HG03342 (cell line): ENCODE results near the gene MAP4.

Experiments
- ATAC-seq: cut with Tn5 transposase; IDR thresholded peaks from one replicate; pipeline ENCODE4 v1.9.1; 2021; ENCODE audit warnings: mild to moderate bottlenecking, moderate library complexity; ENCODE audit not compliant: unreplicated experiment

MAP4 gene

DNA sequence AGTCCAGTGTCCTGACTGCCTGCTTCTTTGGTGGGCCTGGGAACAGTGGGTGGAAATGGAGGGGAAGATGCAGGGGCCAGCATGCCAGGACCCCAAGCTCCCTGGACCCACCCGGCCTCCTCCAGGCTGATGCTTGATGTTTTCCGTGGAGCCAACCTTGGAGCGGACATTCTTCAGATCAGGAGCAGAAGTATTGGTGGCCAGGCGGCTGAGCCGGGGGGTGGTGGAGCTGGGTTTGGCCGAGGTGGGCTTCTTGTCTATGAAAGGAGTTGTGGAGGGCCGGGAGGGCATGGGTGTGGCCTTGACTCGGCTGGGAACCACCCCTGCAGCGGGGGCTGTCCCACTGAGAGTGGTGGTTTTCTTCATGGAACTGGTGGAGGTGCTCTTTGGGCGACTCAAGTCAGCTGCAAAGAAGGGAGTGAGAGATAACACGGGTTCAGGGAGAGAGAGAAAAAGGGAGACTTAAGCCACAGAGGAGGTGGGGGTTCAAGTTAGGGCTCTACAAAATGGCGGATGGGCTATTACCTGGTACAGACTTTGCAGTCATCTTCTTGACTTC is 145.4 kb downstream of the MAP4 start:
- ATAC-seq, result no peak

DNA sequence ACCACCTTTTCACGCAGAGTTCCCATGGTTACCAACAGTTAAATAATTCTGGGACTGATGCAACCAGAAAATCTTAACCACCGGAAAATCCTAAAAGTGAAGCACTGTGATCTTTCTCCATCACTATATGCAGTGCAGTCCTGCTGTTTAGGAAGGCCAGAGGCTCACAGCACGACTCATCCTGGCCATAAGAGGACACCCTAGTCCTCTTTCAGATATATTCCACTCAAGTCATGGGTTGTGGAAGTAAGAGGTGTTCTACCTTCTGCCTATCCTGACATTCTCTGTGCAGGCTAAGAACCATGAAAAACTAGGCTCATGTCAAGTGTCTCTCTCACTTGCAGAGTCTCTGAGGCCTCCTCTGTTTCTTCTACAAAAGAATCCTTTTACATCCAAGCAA is 146.1 kb downstream of the MAP4 start:
- no peak for ATAC-seq

DNA sequence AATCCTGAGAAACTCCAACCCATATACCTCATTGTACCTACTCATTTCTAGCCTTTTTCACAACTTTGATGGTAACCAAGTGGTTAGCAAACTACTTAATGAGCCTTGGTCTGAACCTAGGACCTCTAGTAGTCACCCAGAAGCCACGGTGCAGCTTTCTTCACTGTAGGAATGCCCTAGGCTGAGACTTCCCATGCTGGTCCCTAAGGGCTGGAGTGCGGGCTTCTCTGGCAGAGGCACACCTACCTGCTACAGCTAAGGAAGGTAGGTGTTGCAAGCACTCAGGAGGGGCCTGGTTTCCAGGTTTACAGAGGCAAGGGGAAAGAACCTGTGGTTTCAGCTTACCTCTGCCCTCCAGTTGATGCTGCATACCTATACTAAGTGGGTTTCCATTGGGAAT is 147.9 kb downstream of the MAP4 start:
- no peak for ATAC-seq

- no peak for ATAC-seq
Observed at GRCh38 chr3:47867451-47868044, 148.7 kb downstream of the MAP4 start.

DNA sequence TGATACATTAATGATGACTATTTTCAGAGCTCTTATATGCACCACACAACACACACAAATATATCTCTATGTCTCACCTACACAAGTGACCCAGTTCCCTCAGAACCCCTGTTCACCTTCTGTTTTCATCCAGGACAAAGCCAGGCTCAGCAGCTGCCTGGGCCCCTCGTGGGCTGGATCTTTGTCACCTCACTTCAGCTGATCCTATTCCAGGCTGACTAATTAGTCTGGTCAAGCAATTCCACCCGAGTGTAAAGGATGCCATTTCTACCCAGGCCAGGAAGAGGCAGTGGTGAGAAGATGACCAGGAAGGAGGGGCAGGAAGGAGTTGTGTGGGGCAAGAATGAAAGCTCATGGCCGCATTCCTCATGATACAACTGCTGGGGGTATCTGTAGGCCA is 151.0 kb downstream of the MAP4 start:
- no peak for ATAC-seq

GRCh38 chr3:47863391-47864128 is 152.7 kb downstream of the MAP4 start:
- no peak for ATAC-seq

DNA sequence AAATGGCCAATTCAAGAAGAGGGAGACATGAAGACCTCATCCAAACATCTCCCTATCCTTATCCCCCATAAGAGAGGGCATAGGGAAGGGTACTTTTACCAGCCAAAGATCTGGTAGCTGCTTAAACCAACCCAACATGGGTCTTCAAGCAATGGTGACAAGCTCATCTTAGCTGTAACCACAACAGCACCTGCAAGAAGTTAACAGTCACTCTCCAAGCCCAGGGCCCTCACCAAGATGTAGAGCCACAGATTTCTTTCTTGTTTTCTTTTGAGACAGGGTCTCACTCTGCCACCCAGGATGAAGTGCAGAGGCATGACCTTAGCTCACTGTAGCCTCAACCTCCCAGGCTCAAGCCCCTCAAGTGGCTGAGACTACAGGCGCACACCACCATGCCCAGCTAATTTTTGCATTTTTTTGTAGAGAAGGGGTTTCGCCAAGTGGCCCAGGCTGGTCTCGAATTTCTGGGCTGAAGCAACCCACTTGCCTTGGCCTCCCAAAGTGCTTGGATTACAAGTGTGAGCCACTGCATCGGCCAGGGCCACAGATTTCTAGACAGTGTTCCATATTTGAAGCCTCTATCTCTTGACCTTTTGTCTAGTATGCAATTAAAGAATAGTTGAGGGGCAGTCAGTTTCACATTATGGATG is 156.1 kb downstream of the MAP4 start:
- no peak for ATAC-seq

DNA sequence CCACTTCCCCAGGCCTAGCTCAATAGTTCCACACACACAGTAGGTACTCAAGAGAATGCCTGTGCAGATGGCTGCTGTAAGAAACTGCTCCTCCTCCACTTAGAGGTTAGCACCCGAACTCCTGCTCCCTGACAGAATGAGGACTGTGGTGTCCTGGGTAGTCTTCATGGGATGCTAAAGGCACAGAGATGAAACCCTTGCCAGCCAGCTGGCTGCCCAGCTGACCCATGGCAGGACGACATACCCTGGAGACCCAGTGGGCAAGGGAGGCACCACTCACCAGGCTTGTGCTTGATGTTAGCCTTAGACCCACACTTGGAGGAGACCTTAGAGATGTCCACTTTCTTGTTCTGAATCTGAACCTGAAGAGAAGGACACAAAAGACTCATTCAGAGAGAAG is 159.1 kb downstream of the MAP4 start:
- ATAC-seq, result no peak

GRCh38 chr3:47856669-47857068 is 159.5 kb downstream of the MAP4 start:
- ATAC-seq, result no peak

- ATAC-seq, result no peak
Observed at GRCh38 chr3:47855461-47856383, 160.5 kb downstream of the MAP4 start.

- ATAC-seq, result no peak
Observed at GRCh38 chr3:47854720-47855455, 161.3 kb downstream of the MAP4 start.

DNA sequence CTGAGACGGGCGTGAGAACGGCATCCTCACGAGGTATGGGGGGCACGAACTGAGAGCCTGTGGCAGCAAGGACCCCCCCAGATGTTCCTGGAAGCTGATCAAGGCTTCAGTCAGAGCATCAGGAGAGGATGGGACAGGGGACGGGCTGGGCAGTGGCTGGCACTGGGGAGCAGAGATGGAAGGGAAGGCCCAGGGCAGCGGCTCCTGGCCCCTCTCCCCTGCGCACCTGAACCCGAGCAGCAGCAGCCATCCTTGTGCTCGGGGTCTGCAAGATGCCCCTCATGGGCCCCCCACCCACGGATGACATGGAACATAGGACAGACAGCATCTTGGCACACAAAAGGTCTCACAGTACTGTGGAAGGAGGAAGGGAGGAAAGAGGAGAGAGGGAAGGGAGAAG is 161.9 kb downstream of the MAP4 start:
- no peak for ATAC-seq

DNA sequence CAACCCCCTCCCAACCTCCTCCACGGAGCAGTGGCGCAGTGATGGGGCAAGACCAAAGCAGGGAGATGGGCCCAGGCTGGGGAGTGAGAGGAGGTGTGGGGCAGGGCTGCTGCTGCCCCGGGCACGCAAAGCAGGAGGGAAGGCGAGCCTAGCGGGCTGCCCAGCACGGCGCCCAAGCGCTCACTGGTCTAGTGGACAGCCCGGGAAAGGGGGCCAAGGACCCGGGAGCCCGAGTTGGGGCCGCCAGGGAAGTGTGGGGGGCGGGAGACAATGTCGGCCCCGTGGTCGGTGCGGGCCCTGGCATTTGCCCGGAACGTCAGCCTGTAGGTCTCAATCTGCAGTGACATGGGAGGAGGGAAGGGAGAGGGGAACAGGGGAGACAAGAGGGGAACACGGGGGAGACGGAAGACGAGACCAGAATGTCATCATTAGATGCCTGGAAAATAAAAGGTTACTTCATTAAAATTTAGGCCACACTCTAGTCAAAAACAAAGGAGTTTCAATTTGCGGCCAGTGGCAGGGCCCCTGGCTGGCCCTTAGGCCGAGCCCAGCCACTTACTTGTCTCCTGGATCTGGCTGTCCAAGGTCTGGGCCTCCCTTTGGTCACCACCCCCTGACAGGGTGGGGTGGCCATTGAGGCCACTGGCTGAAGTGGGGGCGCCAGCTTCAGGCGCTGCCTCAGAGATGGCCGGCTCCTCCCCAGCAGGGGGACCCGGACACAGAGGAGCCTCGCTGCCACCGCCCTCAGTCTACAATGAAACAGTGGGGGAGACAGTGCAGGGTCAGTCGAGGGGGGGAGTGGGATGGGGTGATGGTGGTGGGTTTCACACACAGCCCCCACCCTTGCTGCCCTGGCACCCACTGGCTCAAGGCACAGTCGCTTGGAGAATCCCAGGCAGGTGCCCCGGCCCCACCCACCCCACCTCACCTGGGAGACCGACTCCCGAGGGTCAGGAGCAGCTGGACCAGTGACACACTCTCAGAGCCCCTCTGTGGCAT is 163.3 kb downstream of the MAP4 start:
- no peak for ATAC-seq

GRCh38 chr3:47851888-47852603 is 164.2 kb downstream of the MAP4 start:
- no peak for ATAC-seq

GRCh38 chr3:47850564-47851410 is 165.4 kb downstream of the MAP4 start:
- ATAC-seq, result no peak

DNA sequence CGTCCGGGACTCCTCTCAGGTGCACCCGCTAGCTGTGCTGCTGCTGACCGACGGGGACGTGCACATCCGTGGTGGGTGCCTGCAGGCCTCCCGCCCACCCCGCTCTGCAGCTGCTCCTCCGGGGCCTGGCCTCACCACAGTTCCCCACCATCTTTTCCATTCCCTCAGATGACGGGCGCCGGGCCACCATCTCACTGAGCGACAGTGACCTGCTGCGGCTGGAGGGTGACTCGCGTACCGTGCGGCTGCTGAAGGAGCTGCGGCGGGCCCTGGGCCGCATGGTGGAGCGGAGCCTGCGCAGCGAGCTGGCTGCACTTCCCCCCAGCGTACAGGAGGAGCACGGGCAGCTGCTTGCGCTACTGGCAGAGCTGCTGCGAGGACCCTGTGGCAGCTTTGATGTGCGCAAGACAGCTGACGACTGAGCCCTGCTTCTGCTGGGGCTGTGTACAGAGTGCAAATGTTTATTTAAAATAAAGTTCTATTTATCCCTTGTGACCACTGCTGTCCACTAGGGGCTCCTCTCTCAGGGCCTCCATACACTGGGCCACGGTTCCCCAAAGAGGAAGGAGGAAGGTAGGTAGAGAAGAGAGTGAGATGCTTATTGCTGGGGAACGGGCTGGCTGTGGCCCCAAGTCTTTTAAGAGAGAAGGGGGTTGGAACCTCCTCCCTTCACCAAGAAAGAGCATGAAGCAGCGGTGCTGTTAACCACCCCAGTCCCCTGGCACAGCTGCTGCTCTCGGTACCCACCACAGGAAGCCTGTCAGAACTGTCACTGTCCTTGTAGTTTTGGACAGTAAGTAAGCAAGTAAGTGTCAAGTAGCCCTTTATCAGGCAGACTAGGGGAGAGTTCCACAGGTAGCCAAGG is 166.3 kb downstream of the MAP4 start:
- no peak for ATAC-seq
